Adrenal gland (tissue), 12 donors: ENCODE results near the gene MMADHC. TPM values are rescaled to one million over a fixed set of nuclear protein-coding genes. Genes with fewer than 3 reads are reported as not detected.
"Not testable (repeated sequence)": the region's sequence is repeated elsewhere in the genome, so short reads cannot be mapped to it uniquely, and the experiment has no call there.

Source experiments
- DNase-seq, 7 donors: peaks; one replicate each; pipeline ENCODE4 v3.0.0-alpha.2; 2019 to 2020
- H3K27ac ChIP-seq, 5 donors: fragments of 200-600 bp; sonication (generic) in 4 of 5; 1 replicate in 3 of 5; 2 replicates in 2 of 5; pipeline versions ENCODE4 v1.5.1 to v1.8.0; 2016 to 2020; ENCODE audit warnings: mild to moderate bottlenecking in 1 of 5
- H3K27me3 ChIP-seq: fragments of 200-600 bp; 2 replicates; pipeline ENCODE4 v1.8.0; 2021
- H3K36me3 ChIP-seq, 2 donors: fragments of 200-600 bp; replicated peaks in 1 of 2; 1 replicate in 1 of 2; 2 replicates in 1 of 2; pipeline versions ENCODE4 v1.5.1 to v1.8.0; 2018 to 2022
- H3K4me1 ChIP-seq, 2 donors: fragments of 200-600 bp; replicated peaks in 1 of 2; 1 replicate in 1 of 2; 2 replicates in 1 of 2; pipeline versions ENCODE4 v1.5.1 to v1.8.0; 2018 to 2021
- H3K4me3 ChIP-seq, 4 donors: fragments of 200-600 bp; sonication (generic) in 3 of 4; one replicate each; pipeline ENCODE4 v1.5.1; 2016 to 2018
- H3K9me3 ChIP-seq, 3 donors: fragments of 200-600 bp; sonication (generic) in 1 of 3; replicated peaks in 1 of 3; 1 replicate in 2 of 3; 2 replicates in 1 of 3; pipeline versions ENCODE4 v1.5.1 to v1.8.0; 2016 to 2021
- CTCF ChIP-seq, 6 experiments: fragments of 450-650 bp in 4 of 6; fragments of 200-600 bp in 2 of 6; sonication (generic) in 1 of 6; IDR thresholded peaks; 1 replicate in 5 of 6; 2 replicates in 1 of 6; pipeline versions ENCODE4 v1.5.1 to v1.8.0; 2016 to 2021; ENCODE audit warnings: antibody characterized with exemption in 6 of 6, mild to moderate bottlenecking in 2 of 6, moderate library complexity in 1 of 6
- POLR2A ChIP-seq, 2 donors: fragments of 450-650 bp; IDR thresholded peaks; one replicate each; pipeline ENCODE4 v1.6.1; 2017; ENCODE audit warnings: antibody characterized with exemption in 2 of 2, mild to moderate bottlenecking in 2 of 2, moderate library complexity in 1 of 2
- WGBS, 4 donors: extraction: QIAGEN DNeasy Blood & Tissue Kit in 2 of 4; methylation state at CpG; one replicate each; pipeline versions ENCODE4 v1.1.5 to v1.1.7; 2013 to 2017; 5-methylcytosine and 5-hydroxymethylcytosine counted together
- intact Hi-C, 2 donors: fragments of 100-400 bp; cut with DNase I; formaldehyde crosslinking; loops; one replicate each; pipeline versions ENCODE4 v1.14.1 to v1.15.0; 2022 to 2023
- polyA plus RNA-seq, 3 donors: library from polyadenylated mRNA; stranded (reverse); fragments of 200-250 nt in 2 of 3; fragments of 350-450 nt in 1 of 3; fragmentation: Illumina TruSeq in 1 of 3; extraction: RNeasy Lipid Tissue Mini Kit (QIAGEN cat#74804) in 1 of 3; gene quantifications; one replicate each; pipeline ENCODE4 v1.2.3, GENCODE V29; 2013 to 2014
- total RNA-seq, 9 donors: library from RNA; depleted of rRNA in 4 of 9; stranded (reverse); fragments of >200 nt in 4 of 9; fragments of 120-200 nt in 1 of 9; fragmentation: NEBNext Ultra II Directional in 1 of 9; extraction: Animal tissue kit (Norgen Biotek cat#: 25700) in 1 of 9; gene quantifications; one replicate each; pipeline versions ENCODE4 v1.1.0 to v1.2.4, GENCODE V29; 2013 to 2023
- donor health status: healthy with polysubstance abuse.
- donor health status: Bipolar disorder and iron deficiency.
- donor health status: DM: yes; HTN: yes; CAD: no.
- donor health status: DM: no; HTN: no; CAD: no.
- donor health status: DM: no; HTN: no; CAD: no.
- donor health status: DM: yes; HTN: yes; CAD: no.

MMADHC gene
- total and polyA plus RNA-seq, 12 donors, result 28.0 to 179 (median 91.0) TPM

GRCh38 chr2:149568138-149568537 is 19.4 kb downstream of the MMADHC start:
- no peaks in the 10 kb centered on the region for H3K27me3 ChIP-seq
- H3K4me3 ChIP-seq, result no peak overlapping the region
- H3K27ac ChIP-seq, result no peak overlapping the region
- 84 to 91% (median 87%) methylated on average over 3 of the region's 3 CpGs for WGBS, 4 donors
- H3K4me1 ChIP-seq, result peaks cover 0 to 7% of the 10 kb centered on the region in 2 donors
- intact Hi-C loops, result no loop called here
- no peak for DNase-seq
- TF ChIP-seq CTCF (IDR thresholded peaks at IDR 0.05) (no peak), POLR2A (IDR thresholded peaks at IDR 0.05) (no peak)
- peaks cover 0 to 41% of the 10 kb centered on the region in 2 donors for H3K36me3 ChIP-seq
- no peaks in the 10 kb centered on the region for H3K9me3 ChIP-seq

GRCh38 chr2:149566652-149567051 is 20.9 kb downstream of the MMADHC start:
- Histone ChIP-seq H3K9me3 (no peaks in the 10 kb centered on the region), H3K4me3 (no peak overlapping the region), H3K36me3 (peaks cover 0 to 38% of the 10 kb centered on the region in 2 donors), H3K27ac (no peak overlapping the region), H3K4me1 (peaks cover 0 to 11% of the 10 kb centered on the region in 2 donors), H3K27me3 (no peaks in the 10 kb centered on the region)
- TF ChIP-seq CTCF (IDR thresholded peaks at IDR 0.05) (no peak), POLR2A (IDR thresholded peaks at IDR 0.05) (no peak)
- 79 to 96% (median 93%) methylated on average over 2 of the region's 2 CpGs for WGBS, 4 donors
- DNase-seq, result no peak
- intact Hi-C loops, result no loop called here

GRCh38 chr2:149565625-149566024 is 21.9 kb downstream of the MMADHC start:
- peak in 1 of 7 donors; percentile 26 for DNase-seq
- H3K27ac ChIP-seq, H3K27me3 ChIP-seq, intact Hi-C loops, H3K9me3 ChIP-seq, H3K4me3 ChIP-seq: not testable (repeated sequence)
- Histone ChIP-seq H3K4me1 (peaks cover 0 to 11% of the 10 kb centered on the region in 2 donors), H3K36me3 (peaks cover 0 to 38% of the 10 kb centered on the region in 2 donors)
- WGBS, 4 donors, result 94 to 98% (median 96%) methylated on average over 9 of the region's 9 CpGs

- Histone ChIP-seq H3K36me3 (peaks cover 0 to 34% of the 10 kb centered on the region in 2 donors), H3K4me3 (no peak overlapping the region), H3K4me1 (peaks cover 0 to 11% of the 10 kb centered on the region in 2 donors), H3K27ac (no peak overlapping the region), H3K9me3 (no peaks in the 10 kb centered on the region), H3K27me3 (no peaks in the 10 kb centered on the region)
- DNase-seq, result no peak
- intact Hi-C loops, result loop anchor here in 1 of 2 donors (5.0 kb wide), 1 partner anchor 548 kb away; no protein-coding TSS in a partner anchor
- WGBS, 4 donors, result 90 to 92% (median 91%) methylated on average over 5 of the region's 5 CpGs
- TF ChIP-seq CTCF (IDR thresholded peaks at IDR 0.05) (no peak), POLR2A (IDR thresholded peaks at IDR 0.05) (no peak)
These were observed 22.6 kb downstream of the MMADHC start for GRCh38 chr2:149564983-149565382.

GRCh38 chr2:149564097-149564496 is 23.5 kb downstream of the MMADHC start:
- 53 to 76% (median 56%) methylated on average over 1 of the region's 1 CpG for WGBS, 4 donors
- Histone ChIP-seq H3K4me1 (peaks cover 0 to 11% of the 10 kb centered on the region in 2 donors), H3K27me3 (no peaks in the 10 kb centered on the region), H3K36me3 (peaks cover 0 to 26% of the 10 kb centered on the region in 2 donors), H3K27ac (no peak overlapping the region), H3K9me3 (no peaks in the 10 kb centered on the region), H3K4me3 (no peak overlapping the region)
- DNase-seq, result no peak
- TF ChIP-seq POLR2A (IDR thresholded peaks at IDR 0.05) (no peak), CTCF (IDR thresholded peaks at IDR 0.05) (no peak)
- intact Hi-C loops, result loop anchor here in 1 of 2 donors (5.0 kb wide), 1 partner anchor 547 kb away; no protein-coding TSS in a partner anchor
